ENCODE results near the gene PLPP4.

Gene PLPP4

GRCh38 chr10:120530699-120531098 lies 73.7 kb downstream of the PLPP4 start:
- DNase-seq: no peak

GRCh38 chr10:120538091-120538490 lies 81.1 kb downstream of the PLPP4 start:
- DNase-seq: no peak

- no peak for DNase-seq
Observed at GRCh38 chr10:120539076-120539475, 82.0 kb downstream of the PLPP4 start.

- DNase-seq: no peak
Observed at GRCh38 chr10:120540486-120540885, 83.5 kb downstream of the PLPP4 start.

- DNase-seq: no peak
Observed at GRCh38 chr10:120541984-120542383, 85.0 kb downstream of the PLPP4 start.

GRCh38 chr10:120542591-120542990 lies 85.6 kb downstream of the PLPP4 start:
- DNase-seq: no peak

GRCh38 chr10:120543291-120543690 lies 86.3 kb downstream of the PLPP4 start:
- DNase-seq: no peak

- no peak for DNase-seq
Observed at GRCh38 chr10:120548210-120548609, 91.2 kb downstream of the PLPP4 start.

- DNase-seq: no peak
Observed at GRCh38 chr10:120552262-120552661, 95.2 kb downstream of the PLPP4 start.

- DNase-seq: no peak
Observed at GRCh38 chr10:120553911-120554310, 96.9 kb downstream of the PLPP4 start.

- no peak for DNase-seq
Observed at GRCh38 chr10:120555436-120555835, 98.4 kb downstream of the PLPP4 start.

- no peak for DNase-seq
Observed at GRCh38 chr10:120555842-120556532, 99.0 kb downstream of the PLPP4 start.

GRCh38 chr10:120557311-120557710 lies 100.3 kb downstream of the PLPP4 start:
- no peak for DNase-seq

- no peak for DNase-seq
Observed at GRCh38 chr10:120559800-120560199, 102.8 kb downstream of the PLPP4 start.

GRCh38 chr10:120562956-120563355 lies 105.9 kb downstream of the PLPP4 start:
- no peak for DNase-seq

- no peak for DNase-seq
Observed at GRCh38 chr10:120570418-120570817, 113.4 kb downstream of the PLPP4 start.

GRCh38 chr10:120571266-120571665 lies 114.2 kb downstream of the PLPP4 start:
- no peak for DNase-seq

- no peak for DNase-seq
Observed at GRCh38 chr10:120572307-120572706, 115.3 kb downstream of the PLPP4 start.

- DNase-seq: no peak
Observed at GRCh38 chr10:120573355-120573754, 116.3 kb downstream of the PLPP4 start.

- DNase-seq: no peak
Observed at GRCh38 chr10:120574981-120575380, 118.0 kb downstream of the PLPP4 start.

GRCh38 chr10:120575411-120575810 lies 118.4 kb downstream of the PLPP4 start:
- no peak for DNase-seq

- no peak for DNase-seq
Observed at GRCh38 chr10:120578134-120578533, 121.1 kb downstream of the PLPP4 start.

GRCh38 chr10:120578890-120579289 lies 121.9 kb downstream of the PLPP4 start:
- no peak for DNase-seq

GRCh38 chr10:120580918-120581895 lies 124.2 kb downstream of the PLPP4 start:
- DNase-seq: no peak
